NOMO-1 (cell line): ENCODE data around the gene PDCD1.
"Not testable (repeated sequence)": the region's sequence is repeated elsewhere in the genome, so short reads cannot be mapped to it uniquely, and the experiment has no call there.

Experiments used
- DNase-seq, 2 experiments: peaks; one replicate each; lab custom pipeline; 2025; ENCODE audit not compliant: unreplicated experiment in 2 of 2; lab: John Stamatoyannopoulos, UW

The PDCD1 gene

DNA sequence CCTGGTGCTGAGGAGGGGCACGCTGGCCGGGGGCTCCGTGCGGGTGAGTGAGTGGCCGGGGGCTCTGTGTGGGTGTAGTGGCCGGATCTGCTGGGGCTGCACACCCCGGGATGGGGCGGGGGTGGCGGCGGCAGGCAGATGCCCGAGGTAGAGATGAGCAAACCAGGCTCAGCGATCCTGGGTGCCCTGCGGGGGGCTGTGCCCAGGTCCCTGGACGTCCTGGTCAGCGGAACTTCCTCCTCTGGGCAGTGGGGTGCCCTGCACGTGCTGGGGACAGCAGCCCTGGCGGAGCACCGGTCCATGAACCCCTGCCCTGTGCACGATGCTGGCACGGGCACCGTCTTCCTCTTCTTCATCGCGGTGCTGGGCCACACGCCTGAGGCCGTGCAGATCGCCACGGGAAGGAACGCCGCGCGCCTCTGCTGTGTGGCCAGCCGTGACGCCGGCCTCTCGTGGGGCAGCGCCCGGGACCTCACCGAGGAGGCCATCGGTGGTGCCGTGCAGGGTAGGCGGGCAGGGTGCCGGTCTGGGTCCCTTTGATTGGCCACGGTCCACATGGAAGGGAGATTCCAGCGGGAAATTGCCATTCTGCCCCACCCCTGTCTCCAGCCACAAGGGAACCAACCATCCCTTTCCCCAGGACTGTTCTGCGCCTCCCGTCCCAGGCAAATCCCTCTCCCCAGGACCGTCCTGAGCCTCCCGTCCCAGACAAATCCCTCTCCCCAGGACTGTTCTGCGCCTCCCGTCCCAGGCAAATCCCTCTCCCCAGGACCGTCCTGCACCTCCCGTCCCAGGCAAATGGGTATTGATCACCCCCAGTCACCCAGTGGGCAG, 43.8 kb downstream of the PDCD1 start:
- DNase-seq, result no peak

DNA sequence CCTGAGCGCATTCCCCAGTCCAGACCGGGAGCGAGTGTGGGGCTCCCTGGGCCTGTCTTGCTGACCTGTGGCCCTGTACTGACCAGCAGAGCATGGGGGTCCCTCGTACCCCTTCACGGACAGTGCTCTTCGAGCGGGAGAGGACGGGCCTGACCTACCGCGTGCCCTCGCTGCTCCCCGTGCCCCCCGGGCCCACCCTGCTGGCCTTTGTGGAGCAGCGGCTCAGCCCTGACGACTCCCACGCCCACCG, 44.4 kb downstream of the PDCD1 start:
- DNase-seq, result no peak

DNA sequence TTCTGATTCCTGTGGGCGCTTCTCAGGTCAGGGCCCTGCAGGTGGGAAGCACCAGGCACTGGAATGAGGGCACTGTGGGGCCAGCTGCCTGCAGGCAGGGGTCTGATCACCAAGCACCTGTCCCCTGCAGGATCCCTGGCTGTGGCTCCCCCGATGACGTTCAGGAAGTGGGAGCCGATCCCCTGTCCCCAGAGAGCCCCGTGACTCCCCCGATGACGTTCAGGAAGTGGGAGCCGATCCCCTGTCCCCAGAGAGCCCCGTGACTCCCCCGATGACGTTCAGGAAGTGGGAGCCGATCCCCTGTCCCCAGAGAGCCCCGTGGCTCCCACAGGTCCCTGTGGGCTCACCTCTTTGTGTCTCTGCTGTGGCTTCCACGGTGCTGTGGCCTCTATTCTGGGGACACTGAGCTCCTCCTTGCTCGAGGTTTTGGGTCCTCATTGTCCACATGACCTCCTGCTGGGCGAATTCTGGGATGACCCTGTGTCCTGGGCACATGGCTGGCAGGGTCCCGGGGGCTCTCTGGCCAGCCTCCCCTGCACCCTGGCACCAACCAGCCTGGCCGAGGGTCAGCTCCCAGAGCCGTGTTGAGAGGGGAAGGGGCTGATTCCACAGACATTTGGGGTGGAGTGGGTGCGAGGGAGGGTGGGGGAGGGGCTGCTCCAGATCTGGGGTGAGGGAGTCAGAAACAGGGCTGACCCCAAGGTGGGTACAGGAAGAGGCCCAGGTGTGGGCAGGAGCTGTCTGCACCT, 44.9 kb downstream of the PDCD1 start:
- DNase-seq, result no peak

DNA sequence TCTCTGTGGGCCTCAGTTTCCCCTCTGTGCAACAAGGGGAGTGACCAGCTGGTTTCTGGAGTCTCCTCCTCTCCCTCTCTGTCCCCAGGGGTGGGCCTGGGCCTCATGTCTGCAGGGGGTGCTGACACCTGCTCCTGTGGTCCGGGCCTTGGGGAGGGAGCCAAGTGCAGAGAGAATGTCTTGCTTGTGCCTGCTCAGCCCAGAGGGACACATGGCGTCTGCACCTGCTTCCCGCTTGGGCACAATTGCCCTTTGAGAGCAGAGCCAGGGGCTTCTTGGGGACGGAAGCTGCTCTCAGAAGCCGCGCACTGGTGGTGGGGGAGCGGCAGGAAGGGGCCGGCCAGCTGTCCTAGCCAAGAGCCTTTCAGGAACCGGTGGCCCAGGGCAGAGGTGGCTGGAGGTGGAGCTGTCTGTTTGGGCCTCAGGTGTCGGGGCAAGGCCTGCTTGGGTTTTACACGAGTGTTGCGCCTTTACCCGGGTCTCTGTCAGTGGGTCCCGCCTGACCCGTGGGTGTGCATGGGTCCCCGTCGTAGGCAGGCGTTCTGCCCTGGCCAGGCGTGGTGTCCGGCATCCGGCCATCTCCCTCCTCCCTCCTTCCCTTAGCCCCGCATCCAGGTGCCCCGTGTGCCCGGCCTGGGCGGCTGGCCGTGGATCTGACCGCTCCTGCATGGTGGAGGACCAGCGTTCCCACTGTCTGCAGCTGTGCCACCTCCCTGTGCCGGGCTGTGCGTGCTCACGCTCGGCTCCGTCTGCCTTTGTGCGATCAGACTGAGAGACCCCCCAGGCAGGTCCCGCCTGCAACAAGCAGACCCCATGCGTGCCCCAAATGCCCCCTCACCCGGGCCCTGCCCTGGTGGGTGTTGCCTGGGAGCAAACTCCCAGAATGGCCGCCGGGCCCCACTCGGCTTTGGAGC, 45.7 kb downstream of the PDCD1 start:
- no peak for DNase-seq

DNA sequence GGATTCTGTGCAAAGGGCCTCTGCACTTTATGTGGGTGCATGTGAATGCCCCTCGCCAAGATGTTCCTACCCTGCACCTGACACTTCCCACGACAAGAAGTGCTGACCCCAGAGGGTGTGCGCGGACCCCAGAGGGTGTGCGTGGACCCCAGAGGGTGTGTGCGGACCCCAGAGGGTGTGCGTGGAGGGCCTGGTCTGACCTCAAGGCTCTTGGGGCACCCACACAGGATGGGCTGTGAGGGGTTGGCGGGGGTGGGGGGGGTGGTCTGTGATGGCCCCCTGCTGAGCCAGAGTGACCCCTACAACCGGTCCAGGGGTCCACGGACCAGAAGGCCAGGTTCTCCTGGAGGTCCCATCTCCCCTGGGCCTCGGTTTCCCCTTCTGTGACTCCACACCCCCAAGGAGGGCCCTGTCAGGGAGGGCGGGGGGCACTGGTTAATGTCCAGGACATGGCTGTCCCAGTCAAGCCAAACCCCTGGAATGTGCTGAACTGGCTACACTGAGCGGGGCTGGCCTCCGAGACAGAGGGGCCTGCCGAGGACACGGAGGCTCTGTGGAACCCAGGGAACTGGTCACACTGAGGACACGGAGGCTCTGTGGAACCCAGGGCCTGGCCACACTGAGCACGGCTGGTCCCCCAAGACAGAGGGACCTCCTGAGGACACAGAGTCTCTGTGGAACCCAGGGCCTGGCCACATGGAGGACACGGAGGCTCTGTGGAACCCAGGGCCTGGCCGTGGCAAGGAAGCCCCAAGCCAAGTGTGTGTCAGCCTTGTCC, 46.6 kb downstream of the PDCD1 start:
- DNase-seq, result no peak

DNA sequence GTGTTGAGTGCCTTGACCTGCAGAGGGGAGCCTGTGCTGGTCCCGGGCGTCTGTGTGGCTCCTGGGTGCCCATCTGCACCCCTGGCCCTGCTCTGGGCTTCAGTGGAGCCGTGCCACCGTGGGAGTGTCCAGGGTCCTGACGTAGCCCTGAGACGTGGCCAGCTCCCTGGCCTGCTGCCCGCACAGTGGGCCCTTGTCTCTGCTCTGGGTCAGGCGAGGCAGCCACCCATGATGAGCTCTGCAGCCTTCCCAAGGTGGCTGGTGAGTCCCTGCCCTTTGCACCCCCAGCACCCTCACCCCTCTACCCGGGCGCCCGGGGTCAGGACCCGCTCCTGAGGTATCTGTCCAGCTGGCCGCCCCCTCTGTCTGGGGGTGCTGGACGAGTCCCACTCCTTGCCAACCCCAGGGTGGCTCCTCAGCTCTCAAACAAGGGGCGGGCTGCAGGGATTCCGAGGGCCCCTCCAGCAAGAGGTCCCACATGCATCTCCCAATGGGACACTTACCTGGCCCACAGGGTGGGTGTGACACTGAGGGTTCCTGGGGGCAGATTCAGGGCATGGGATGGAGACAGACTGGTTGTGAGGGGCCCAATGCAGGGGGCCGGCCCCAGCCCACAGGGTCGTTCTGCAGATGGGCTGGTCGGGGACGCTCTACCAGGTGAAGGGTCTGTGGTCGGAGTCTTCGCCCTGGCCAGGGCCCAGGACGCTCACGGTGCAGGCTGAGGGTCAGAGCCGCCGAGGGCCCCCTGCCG, 47.3 kb downstream of the PDCD1 start:
- no peak for DNase-seq

DNA sequence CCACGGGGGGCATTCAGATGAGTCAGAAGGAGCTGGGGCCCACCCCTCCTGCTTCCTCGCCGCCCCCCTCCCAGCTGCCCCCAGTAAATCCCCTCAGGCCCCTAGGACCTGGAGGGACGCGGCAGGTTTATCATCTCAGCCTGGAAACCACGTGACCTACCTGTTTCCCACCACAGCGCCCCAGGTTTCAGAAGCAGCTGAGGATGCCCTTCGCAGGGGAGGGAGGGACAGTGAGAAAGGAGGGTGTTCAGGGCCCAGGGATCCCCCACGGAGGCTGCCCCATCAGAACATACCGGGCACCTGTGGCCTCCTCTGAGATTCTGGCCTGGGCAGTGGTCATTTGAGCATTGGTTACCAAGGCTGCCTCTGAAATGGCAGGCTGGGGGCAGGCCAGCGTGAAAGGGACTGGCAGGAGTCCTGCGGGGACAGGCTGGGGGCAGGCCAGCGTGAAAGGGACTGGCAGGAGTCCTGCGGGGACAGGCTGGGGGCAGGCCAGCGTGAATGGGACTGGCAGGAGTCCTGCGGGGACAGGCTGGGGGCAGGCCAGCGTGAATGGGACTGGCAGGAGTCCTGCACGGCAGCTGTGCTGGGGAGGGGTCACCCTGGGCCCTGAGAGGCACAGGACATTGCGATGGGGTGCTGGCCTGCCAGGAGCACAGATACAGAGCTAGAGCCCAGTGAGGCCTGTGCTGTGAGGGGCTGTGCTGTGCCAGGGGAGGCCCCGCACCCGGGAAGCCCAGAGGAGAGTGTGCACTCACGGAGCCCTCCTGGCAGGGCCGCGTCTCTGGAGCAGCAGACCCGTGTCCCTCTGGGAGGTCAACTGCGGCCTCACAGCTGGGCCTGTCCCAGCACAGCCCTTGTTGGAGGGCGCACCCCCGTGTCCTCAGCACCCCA, 48.1 kb downstream of the PDCD1 start:
- no peak for DNase-seq

DNA sequence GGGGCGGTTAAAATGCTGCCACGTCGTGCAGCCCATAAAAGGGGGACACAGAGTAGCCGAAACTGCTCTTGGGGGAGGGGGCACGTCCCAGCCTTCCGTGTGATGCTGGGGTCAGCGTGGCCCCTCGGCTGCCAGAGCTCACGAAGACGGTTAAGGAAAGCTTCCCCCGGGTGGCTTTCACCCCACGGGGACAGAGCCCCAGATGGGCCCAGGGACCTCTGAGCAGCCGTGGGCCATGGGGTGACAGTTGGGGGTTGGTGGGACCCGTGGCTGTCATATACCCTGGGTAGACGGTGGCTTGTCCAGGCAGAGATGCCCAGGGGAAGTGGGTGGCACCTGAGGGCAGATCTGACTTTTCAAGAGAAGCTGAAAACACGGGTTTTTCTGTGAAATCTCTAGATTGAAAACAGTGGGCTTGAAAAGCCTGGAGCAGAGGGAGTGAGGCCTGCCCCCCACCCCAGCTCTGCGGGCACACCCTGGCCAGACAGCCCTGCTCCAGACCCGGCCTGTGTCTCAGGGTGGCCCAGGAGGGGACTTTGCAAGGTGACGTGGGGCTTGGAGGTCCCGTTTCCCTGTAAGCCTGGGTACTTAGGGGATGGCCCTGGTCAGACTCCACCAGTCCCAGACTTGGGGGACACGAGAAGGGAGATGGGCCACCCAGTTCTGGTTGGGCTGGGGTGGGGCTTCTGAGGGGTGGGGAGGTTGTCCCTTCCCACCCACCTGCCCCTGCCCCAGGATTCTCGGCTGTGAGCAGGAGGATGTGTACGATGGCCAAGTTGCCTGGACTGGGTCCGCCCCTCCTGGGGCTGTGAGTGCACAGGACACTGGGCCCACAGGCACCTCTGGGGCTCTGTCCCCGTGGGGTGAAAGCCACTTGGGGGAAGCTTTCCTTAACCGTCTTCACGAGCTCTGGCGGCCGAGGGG, 49.0 kb downstream of the PDCD1 start:
- no peak for DNase-seq

DNA sequence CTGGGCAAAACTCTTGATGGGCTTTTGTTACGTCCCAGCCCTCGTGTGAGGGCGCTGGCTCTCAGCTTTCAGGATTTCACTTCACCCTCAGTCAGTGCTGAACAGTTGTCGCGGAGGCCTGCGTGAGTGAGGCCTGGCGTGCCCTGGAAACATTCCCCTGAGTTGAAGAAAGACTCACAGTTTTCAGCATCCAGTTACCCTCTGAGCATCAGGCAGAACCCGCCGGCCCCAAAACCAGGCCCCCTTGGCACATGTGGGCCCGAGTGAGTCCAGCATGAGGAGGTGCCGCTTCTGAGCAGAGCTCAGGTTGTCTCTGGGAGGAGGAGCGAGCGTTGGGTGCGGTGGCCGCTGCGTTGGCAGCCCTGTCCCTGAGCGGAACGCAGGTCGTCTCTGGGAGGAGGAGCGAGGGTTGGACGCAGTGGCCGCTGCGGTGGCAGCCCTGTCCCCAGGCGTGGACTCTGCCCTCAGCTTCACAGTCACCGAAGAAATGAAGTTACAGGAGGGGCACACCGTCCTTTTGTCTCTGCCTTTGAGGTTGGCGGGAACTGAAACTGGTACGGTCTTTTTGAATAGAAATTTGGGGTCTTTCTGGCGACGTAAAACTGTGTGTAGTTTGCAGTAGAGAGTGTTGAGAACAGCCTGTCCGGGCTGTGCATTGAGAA, 49.8 kb downstream of the PDCD1 start, which contains the start of gene NEU4:
NEU4 (plus strand) TSS at position 473 of the 662 bp plus-strand sequence. CDS start 5,292 bp downstream, outside the sequence.
- DNase-seq, result no peak

DNA sequence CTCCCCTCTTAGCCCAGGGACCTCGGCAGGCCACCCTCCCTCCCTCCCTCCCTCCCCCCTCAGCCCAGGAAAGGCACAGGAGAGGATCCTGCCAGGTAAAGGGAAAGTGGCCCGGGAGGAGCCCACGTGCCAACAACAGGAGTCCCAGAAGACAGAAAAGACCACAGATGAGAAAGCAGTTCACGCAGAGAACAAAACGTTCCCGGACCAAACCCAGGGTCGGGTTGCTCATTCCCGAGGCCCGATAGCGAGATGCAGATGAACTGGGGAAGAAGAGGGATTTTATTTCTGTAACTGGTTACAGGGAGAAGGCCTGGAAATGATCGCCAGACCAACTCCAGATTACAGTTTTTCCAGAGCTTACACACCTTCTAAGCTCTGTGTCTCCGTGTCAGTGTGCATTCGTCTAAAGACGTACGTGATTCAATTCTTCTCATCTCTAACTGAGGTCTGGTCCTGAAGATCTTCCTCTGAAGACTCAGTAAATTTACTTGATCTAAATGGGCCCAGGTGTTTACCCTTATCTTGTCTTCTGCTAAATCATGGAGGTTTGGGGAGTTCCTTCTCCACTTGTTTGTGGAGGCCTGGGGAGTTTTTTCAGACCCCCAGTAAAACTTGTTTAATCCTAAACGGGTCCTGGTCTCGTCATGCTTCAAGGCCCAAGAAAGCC, 50.5 kb downstream of the PDCD1 start:
- no peak for DNase-seq

DNA sequence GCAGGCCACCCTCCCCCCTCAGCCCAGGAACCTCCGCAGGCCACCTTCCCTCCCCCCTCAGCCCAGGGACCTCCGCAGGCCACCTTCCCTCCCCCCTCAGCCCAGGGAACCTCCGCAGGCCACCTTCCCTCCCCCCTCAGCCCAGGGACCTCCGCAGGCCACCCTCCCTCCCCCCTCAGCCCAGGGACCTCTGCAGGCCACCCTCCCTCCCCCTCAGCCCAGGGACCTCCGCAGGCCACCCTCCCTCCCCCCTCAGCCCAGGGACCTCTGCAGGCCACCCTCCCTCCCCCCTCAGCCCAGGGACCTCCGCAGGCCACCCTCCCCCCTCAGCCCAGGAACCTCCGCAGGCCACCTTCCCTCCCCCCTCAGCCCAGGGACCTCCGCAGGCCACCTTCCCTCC, 52.5 kb downstream of the PDCD1 start:
- not testable (repeated sequence) for DNase-seq

DNA sequence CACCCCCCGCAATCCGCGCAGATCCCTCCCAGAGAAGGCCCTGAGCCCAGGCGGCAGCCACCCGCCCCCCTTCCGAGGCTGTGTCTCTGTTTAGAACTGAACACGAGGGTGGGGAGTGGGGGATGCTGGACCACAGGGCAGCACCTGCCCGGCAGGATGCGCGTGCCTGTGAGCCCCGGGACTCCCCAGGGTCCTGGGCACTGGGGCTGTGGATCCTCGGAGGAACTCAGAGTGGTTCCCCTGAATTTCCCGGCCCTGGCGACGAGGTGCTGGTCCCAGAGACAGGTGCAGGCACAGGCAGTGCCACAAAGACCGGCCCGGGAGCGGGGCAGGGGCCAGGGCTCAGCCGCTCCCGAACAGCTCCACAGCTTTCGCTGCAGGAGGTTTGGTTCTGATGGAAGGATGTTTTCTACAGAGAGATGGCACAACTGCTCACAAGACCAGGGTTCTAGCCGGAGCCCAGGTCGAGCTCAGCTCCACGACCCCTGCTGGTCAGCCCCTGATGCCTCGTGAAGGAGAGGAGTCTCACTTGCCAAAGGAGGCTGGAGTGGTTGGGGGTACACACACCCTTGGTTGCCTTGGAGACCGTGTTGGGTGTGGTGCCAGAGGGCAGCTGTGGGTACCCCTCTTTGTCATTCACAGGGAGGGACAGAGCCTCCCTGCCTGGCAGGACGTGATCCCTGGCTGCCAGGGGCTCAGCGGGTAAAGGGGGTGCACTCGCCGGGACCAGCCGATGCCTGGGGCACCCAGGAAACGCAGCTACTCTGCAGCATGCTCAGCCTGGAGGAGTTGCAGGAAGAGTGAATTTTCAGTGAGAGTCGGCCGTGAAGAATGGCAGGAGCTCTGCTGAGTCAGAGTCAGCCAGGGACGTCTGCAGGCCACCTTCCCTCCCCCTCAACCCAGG, 54.1 kb downstream of the PDCD1 start:
- DNase-seq, result peak; percentile 42 to 60

DNA sequence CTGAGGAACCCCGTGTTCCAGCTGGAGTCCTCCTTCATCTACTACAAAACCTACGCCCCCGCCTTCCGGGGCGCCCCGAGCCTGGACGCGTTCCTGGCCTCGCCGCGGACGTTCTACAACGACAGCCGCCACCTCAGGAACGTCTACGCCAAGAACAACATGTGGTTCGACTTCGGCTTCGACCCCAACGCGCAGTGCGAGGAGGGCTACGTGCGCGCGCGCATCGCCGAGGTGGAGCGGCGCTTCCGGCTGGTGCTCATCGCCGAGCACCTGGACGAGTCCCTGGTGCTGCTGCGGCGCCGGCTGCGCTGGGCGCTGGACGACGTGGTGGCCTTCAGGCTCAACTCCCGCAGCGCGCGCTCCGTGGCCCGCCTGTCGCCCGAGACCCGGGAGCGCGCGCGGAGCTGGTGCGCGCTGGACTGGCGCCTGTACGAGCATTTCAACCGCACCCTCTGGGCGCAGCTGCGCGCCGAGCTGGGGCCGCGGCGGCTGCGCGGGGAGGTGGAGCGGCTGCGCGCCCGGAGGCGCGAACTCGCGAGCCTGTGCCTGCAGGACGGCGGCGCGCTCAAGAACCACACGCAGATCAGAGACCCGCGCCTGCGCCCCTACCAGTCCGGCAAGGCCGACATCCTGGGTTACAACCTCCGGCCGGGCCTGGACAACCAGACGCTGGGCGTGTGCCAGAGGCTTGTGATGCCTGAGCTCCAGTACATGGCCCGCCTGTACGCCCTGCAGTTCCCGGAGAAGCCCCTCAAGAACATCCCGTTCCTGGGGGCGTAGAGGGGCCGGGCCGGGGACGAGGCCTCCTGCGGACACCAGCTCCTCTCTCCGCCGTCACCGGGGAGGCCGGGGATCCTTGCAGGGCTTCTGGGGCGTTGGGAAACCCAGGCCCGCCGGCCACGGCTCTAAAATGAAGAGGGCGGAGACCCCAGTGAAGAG, 55.0 kb downstream of the PDCD1 start:
- peak; percentile 37 to 47 for DNase-seq

DNA sequence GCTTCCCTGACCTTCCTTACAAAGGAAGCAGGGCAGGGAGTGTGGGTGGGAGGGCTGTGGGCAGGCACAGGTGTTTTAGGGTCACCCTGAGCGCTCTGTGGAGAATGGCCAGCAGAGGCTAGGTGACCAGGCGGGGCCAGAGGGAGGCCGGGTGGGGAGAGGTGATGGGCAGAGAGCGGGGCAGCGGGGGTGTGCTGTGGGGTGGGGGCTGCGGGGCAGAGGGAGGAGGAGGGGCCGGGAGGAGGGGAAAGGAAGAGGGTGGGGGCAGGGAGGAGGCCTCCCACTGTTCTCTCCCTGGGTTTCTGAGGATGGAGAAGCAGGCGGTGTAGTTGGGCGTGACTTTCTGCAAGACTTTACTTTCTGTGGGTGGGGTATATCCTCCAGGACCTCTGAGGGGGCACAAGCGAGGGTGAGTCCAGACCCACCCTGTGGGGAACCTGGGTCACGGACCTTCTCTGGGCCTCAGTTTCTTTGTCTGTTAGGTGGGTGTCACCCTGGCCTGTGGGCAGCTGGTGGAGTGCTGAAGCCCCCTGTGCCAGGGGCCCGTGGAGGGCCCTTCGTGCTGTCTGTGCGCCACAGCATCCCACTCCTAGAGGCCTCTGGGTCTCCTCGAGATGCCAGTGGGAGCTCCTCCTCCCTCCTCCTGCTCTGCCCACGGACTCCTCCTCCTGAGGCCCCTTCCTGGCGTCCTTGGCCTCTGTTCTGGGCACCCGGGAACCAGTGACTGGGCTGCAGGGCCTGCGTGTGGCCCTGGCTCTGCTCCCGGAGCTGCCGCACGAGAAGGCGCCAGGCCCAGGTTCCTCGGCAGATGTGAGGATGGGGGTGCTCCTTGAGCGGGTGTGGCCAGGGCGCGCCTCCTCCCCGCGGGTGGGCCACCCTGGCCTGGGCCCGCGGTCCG, 56.0 kb downstream of the PDCD1 start:
- no peak for DNase-seq
